UCSD-AML1 (cell line): Measurements from ENCODE around the gene EIF2AK3.
"Not testable (repeated sequence)": the region's sequence is repeated elsewhere in the genome, so short reads cannot be mapped to it uniquely, and the experiment has no call there.

Experiments used
- DNase-seq: peaks from one replicate; lab custom pipeline; 2025; ENCODE audit not compliant: unreplicated experiment; lab: John Stamatoyannopoulos, UW

Gene EIF2AK3

DNA sequence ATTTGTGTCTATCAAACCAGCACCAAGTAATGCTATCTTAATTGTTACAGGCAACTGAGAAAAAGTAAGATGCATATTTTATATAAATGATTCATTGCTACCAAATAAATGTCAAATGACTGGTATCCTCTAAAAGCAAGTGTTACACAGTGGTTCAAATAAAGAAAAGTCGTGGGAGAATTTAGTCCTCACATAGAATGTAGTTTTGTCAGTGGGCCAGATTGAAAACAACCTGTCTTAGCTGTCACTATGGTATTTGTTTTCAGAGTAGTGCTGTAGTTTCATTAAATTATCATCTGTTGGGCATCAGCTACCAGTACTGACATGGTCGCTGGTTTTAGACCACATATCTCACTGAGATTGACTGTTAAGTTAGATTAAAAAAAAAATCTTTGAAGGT lies 10.2 kb upstream of the EIF2AK3 start:
- no peak for DNase-seq

DNA sequence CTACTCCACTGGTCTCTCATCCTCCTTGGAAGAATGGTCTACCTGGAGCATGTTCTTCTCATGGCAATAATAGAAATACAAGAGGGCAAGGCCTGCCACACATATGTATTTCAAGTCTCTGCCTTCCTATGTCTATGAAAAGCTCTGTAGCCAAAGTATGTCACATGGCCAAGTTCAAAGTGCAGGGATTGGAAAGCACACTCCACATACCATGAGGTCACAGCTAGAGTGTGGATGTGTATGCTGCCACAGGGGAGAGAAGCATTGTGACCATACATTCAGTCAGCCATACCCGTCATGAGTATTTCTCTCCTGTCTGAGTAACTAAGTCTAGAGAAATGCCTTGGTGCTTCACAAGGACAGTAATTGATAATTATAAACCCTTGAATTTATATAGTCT lies 8.8 kb upstream of the EIF2AK3 start:
- no peak for DNase-seq

DNA sequence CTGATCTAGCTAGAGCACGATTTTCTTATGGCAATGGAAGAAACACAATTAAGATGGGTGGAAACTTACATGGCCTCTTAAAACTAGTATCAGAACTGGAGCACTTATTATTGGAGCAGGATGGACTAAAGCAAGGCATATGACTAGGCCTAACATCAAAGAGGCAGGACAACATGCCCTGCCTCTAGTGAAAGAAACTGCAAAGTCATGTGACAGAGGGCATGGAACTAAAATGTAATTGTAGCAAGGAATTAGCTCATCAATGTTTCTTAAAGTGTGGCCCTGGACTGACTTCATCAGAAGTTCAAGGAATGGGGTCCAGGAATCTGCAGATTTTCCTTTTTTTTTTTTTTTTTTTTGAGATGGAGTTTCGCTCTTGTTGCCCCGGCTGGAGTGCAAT lies 5.3 kb upstream of the EIF2AK3 start:
- DNase-seq: no peak

DNA sequence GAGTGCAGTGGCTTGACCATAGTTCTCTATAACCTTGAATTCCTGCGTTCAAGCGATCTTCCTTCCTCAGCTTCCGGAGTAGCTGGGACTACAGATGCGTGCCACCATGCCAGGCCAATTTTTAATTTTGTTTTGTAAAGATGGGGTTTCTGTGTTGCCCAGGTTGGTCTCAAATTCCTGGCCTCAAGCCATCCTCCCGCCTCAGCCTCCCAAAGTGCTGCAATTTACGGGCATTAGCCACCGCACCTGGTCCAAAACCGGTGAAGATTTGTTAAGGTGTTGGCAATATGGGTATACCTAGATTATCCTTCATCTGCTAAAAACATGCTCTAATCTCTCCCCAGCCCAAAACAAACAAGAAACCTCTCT lies 1.3 kb upstream of the EIF2AK3 start:
- DNase-seq: no peak

DNA sequence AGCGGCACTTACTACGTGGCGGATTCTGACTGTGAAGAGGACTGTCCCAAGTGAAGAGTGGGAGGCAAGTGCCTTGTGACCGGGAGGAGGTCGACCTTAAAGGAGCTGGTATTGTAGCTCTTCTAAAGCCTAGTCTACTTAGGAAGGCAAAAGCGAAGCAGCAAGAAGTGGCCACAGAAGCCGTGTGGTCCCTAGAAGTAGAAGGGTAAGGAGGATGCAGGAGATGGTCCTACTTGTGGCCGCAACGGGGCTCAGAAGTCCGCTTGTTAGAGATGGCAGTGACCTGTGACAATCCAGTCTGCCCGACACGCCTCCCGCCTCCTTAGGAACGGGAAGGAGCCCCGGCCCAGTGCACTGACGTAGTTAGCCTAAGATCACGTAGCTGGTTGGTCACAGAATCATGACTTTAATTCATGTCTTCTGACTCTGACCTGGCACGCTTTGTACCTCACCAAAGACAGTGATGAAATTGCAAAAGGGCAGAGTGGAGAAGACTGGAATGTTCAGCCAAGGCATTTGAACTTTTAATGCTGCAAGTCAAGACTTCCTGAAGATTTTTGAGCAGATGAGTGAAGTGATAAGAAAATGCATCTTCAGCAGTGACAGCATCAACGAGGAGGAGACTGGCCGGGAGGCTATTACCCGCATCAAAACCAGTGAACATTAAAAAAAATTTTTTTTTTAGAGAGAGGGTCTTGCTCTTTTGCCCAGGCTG lies 749 bp upstream of the EIF2AK3 start:
- DNase-seq: peak; percentile 93

DNA sequence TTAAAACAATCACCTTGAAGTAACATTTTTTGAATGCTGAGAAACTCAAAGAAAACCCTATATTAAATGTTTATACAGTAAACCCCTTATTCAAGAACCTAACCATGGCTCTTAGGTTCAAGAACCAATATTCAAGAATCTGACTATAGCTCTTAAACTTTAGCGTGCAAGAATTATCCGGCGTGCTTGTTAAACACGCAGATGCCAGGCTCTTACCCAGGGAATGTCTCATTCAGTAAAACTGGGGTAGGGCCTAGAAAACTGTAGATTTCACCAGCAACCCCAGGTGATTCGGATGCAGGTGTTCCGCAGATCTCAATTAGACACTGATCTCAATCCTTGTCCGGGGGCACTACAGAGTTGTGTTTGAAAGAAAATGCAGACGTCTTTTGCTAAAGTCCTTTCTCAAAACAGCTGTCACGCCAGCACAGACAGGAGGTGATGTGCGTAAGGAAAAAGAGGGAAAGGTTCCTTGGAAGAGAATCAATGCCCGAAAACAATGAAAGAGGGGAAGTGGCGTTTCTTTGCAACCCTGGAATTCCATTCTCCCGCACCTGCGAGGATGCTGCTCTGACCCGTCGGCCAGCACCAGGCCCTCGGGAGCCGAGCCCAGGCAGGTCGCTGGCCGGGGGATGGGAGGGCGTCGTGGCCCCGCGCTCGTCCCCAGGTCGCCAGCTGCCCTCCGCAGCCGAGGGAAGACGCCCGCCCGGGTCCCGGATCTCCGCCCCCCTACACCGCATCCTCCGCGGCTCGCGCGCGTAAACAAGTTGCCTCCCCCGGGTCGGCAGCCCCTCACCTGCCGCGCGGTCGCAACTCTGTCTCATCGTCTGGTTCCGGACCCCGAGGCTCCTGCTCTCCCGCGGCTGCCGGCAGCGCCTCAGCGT lies 851 bp downstream of the EIF2AK3 start:
- peak; percentile 44 for DNase-seq

DNA sequence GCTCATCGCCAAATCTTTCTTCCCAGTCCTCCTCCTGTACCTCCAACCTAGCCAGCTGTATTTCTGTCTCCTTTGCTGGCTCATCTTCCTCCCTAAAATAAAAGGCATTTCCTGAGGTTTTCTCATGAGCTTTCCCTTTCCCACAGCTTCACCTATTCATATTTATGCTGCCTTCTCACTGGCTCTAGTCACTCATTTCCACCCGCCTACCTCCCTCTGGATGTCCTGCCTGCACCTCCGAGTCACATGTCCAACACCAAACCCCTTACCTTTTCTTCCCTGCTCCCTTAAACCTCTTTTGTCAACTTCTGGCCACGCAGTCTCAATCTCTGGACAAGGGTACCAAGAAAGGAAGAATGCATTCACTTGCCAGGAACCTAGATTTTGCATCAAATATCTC lies 2.8 kb downstream of the EIF2AK3 start:
- DNase-seq: no peak

DNA sequence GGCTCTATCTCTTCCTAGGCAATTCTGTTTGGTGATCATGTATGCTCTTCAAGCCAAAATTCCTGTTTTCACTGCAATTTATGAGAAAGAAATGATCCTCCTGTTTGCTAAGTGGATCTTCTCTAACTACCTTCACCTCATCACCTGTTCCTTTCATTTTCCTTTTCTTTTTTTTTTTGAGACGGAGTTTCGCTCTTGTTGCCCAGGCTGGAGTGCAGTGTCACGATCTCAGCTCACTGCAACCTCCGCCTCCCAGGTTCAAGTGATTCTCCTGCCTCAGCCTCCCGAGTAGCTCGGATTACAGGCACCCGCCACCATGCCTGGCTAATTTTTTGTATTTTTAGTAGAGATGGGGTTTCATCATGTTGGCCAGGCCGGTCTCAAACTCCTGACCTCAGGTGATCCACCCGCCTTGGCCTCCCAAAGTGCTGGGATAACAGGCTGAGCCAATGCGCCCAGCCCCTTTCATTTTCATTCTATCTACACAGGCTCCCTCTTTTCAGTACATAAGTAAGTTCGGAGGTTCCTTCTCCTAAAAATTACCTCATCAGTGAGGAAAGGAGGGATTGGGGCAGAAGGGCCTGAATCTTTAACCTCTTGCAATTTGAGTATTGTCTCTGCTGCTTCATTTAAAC lies 3.3 kb downstream of the EIF2AK3 start:
- not testable (repeated sequence) for DNase-seq

DNA sequence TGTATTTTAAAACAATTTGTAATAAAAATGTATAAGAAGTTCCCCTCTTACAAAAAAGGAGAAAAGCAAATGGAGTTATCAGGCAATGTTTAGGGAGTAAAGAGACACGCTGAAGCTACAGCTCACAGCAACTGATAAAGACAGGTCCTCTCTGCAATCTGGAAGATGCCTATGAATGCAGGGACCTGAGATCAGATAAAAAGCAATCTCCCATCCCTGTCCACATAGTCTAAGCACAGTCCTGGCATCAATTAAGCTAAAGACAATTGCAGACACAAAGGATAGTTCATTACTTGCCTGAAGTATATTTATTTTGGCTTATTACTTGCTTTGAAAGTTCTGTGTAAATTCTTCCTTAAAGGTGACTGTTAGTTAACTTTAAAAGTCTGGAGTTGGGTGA lies 5.0 kb downstream of the EIF2AK3 start:
- no peak for DNase-seq

DNA sequence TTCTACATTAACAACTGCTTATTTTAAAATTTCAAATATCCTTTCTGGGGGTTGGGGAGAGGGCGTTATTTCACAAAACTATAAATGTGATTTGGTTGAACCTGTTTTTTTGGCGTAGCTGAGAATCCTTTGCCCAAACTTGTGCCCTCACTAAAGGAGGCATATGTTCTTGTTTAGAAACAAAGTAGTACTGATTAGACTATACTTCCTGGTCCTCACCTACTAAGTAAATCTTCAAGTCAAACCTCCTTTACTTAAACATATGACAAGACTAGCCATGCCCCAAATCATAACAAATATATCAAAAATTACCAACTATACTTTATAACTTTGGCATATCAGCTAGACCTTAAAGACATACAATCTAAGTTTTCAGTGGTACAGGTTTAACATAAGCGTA lies 5.8 kb downstream of the EIF2AK3 start:
- no peak for DNase-seq

DNA sequence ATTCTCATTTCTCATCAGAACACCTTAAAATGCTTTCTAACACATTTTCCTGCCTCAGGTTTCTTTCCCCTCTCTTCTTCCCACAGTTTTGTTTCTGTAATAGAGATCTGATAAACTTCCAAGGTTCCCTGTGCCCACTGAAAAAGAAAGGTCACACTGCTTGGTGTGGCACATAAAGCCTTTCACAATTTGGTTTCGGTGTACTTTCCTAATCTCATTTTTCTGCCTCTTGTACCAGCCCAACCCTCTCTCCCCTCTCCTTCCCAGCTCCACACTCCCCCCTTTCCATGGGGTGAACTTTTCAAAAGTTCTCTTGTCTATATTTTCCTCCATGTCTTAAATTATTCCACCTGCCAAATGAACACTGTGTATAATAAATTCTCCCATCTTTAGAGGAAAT lies 7.2 kb downstream of the EIF2AK3 start:
- DNase-seq: no peak

DNA sequence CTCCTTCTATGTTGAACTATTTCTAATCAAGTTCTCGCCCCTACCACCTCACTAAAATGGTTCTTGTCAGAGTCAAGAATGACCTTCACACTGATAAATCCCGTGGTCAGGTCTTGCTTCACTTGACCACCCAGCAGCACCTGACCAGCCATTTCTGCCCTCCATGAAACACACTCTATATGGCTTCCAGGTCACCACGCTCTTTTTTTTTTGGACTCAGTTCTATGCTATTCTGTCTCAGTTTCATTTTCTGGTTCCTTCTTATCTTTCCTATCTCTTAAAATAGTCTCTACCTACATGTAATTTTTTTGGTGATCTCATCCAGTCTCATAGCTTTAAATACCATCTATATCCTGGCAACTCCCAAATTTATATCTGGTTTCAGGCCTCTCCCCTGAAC lies 11.4 kb downstream of the EIF2AK3 start:
- DNase-seq: no peak

DNA sequence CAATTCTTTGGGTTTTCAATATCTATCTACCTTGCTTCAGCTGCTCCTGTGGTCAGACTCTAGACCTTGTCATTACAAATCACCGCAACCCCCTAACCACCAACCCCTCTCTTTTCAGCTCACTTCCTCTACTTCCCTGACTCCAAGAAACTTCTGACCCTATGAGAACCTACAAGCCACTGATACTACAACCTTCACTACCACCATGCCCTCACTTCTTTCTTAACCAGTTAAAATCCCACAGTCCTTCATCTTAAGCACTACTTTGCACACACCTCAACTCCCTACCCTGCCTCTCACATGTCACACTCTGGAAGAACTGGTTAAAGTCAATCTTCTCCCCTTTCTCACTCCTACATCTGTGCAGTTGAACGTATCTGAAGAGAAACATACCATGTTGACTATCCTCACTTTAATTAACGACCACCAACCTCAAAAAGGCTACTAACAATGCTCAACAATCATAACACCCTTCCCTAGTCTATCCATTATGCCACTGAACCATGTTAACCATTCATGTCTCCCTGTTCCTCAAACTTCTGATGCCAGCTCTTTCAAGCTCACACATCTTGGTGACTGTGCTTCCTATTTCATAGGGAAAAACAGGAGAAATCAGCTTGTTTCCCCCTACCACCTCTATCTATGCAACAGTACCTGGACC lies 12.6 kb downstream of the EIF2AK3 start:
- no peak for DNase-seq

DNA sequence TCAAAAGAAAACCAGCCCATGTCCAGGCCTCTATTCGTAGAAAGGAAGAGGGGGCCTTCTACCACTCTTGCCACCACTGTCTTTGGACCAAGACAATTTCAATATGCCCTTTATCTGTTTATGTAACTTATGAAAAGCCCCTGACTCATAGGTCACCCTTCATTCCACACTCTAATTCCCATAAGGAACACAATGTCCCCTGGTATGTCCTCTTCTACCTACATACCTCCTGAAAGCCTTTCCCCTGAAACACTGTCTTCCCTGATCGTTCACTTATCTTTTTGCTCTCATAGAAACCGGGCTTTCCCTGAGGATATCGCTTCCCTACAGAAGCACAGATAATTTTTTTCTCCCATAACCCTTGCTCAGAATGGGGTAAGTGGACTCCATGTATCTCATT lies 13.3 kb downstream of the EIF2AK3 start:
- no peak for DNase-seq

DNA sequence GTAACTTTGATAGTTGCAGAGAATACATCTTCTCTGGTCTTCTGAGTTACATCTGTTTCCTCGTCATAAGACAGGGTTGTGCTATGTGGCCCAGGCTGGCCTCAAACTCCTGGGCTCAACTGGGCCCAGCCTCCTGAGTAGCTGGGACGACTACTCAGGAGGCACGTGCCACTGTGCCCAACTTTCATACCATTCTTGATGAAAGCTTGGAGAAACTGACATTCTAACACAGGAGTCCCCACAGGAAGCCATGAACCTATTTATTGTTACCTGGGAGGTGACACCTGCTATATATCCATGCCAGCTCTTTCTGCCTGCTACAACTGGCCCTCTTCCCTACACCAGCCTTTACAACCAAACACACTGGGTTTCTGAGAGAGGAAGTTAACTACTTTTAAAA lies 19.1 kb downstream of the EIF2AK3 start:
- DNase-seq: no peak

DNA sequence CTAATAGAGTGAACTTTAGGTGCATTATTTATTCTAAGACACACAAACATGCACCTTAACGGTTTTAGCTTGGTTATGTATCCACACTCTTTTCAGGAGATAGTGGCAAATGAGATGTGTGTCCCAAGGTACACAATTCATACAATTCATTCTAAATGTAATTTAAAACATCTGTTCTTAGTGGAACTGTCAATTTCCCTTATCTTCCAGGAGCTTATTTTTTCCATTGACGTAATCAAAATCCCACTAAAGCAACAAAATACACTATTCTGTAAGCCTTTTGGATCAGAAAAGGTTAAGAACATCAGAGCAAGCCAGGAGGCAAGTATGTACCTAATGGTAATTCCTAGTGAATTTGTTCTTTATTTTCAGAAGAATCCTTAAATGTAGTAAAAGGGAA lies 19.8 kb downstream of the EIF2AK3 start:
- no peak for DNase-seq

DNA sequence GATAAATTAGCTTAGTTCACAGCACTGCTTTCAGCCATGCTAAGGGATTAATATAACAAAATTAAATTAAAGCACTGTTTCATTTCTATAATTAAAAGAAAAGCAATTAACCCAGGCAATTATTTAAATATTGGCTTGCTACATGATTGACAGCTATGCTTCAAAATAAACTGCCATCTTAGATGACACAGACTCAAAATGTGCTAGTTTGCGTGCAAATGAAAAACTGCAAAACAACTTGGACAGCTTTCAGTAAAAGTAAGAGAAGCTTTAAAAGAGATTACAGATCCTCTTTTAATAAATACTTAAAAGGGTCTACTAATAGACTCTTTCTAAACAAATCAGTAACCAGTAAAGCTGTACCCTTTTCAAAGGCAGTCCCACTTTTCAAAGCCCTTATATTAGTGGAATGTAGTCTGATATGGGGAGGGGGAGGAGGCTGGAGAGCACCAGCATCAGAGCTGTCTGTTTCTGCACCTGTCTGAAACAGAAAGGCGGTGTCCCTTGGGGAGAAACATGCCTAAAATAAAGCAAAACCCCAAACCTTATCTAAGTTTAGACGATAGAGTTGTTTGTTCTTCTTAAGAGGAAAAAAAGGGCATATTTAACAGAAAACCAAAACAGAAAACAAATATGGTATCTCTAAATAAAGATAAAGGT lies 20.8 kb downstream of the EIF2AK3 start:
- no peak for DNase-seq

DNA sequence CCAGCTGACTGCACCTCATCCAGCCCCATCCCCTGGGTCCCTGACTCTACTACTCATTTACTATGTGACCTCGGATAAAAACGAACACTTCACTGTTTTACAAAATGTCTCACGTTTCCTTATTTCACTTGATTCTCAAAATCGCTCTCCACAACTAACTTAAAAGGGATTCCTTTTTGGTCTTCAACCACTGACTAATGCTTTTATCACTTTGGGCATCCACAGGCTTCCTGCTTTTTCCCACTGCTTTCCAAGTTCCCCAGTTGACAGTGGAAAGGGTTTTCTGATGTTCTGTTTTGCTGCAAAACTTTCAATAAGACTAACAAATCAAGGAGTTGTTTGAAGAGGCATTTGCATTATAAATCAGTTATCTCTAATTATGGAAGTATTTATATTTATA lies 24.1 kb downstream of the EIF2AK3 start:
- no peak for DNase-seq

DNA sequence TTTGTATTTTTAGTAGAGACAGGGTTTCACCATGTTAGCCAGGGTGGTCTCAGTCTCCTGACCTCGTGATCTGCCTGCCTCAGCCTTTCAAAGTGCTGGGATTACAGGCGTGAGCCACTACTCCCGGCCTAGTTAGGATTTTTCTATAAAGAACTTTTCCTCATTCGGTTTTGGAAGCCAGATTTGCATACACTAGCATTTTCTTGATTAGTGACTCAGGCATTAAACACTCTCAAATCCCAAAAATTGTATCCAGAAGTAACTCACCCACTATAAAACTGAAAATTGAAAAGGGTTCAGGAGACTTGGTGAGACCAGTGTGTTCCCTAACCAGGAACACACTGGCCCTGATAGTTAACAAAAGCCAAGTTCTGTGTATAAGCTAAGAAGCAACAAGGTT lies 25.2 kb downstream of the EIF2AK3 start:
- DNase-seq: no peak

DNA sequence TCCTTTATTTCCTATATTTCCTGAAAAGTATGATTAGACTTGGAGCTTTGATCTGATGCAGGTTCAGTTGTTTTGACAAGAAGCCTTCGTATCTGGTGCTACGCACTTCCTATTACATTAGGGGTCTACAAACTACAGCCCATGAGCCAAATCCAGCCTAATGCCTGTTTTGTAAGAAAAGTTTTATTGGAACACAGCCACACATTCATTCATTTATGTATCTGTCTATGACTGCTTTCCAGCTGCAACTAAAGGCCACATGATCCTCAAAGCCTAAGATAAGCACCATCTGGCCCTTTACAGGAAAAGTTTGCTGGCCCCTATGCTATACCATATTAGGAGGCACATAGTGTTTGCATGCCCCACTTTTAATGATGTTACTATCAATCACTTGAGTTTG lies 26.0 kb downstream of the EIF2AK3 start:
- DNase-seq: no peak

DNA sequence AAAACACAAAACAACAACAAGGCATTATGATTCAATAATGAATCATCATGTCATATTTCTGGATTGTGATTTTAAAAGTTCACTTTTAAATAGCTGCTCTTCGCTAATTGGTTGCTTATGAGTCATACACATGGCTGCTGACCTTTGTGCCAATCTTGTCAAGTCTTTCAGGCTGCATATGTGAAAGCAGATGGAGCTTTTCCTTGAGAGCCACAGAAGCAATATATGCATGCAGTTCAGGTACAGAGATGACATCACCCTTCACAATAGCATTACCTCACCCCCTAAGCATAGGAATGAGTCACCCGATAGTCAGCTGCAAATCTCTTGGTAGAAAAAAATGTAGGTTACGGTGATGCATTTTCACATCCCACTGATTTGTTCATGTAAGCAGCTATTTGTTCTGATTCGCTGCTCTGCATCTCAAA lies 27.2 kb downstream of the EIF2AK3 start:
- DNase-seq: no peak
